ENCODE results near the gene MARK3.

The MARK3 gene

DNA sequence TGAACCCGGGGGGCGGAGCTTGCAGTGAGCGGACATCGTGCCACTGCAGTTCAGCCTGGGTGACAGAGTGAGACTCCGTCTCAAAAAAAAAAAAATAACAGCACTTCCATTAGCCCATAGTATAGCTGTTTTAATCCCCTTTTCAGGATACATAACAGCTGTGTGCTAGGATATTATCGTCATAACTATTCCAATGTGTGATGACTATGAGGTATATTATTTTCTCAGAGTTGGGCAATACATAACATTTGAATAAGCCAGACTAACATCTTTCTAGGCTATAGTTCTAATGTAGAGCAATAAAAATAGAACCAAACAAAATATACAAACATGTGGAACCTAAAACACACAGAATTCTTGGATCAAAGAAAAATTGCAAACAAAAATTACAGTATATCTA, 57.1 kb downstream of the MARK3 start:
- no peak for DNase-seq

DNA sequence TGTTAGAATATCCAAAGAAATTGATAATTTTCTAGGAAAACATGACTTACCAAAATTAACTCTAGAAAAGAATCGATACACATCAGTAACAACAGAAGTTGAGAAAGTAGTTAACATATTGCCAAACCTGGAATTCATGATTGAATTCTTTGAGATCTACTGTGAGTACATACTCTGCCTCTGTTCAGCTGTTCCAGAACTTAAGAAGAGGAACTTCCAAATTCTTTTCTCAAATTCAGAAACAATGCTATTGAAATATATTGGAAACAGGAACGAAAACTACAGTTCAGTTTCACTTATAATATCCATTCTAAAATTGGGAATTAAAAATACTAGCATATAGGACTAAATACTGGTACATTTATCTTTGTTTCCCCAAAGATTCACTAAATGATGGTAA, 57.9 kb downstream of the MARK3 start:
- DNase-seq: no peak

DNA sequence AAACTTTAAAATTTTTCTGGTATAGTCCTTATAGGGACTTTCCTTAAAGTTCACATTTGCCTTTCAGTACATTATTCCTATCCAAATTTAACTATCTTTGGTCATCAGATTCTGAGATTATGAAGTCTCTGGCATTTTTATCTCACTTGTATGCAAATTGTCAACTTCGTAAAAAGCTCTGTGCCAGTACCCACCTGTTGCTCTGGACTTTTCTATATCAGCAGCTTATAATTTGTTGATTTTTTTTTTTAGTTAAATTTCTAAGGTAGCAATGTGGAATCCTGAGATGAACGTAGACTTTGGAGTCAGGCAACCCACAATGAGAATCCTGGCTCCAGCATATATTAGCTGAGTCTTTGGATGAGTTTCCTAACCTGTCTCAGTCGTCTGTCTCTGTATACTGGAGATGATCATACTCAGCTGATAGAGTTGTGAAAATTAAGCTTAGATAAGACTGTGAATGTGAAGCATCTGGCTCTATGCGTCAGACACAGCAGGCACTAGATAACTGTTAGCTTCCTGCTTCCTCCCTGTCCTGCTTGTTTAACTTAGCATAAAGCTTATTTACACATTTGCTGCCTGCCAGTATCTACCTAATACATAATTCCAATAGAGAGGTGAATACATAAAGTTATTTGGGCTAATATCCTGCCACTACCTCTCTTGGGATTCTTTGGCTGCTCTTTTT, 59.8 kb downstream of the MARK3 start:
- DNase-seq: no peak

DNA sequence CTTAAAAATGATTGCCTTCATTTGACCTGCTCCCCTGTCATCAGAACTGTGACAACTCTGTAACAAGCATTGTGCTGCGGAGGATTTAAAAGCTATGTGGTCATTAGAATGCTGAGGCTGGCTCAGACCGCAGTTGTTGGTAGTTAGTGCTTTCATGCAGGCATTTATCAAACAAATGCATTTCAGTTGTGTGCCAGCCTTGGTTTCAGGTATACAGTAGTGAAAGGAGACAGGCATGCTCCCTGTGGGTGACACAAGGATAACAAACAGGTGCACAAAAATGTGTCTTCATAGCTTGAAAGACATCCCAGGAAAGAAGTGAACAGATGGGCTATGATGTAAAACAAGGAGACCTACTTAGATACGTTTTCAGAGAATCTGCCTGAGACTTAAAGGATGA, 60.6 kb downstream of the MARK3 start:
- no peak for DNase-seq

DNA sequence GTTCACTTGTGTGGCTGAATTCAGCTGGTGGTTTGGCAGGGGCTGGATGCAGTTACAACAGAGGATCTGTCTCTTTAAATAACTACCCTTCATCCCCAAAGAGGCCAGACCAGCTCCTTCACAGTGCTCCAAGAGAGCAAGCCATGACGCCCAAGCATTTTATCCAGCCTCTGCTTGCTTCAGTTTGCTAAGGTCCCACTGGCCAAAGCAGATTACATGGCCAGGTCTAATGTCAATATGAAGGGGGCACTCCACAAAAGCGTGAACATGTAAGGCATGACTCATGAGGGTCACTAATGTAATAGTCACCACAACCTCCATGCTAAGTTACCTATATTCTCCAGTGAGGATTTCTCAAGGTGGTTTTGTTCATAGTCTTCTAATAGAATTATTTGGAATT, 62.9 kb downstream of the MARK3 start:
- DNase-seq: no peak

DNA sequence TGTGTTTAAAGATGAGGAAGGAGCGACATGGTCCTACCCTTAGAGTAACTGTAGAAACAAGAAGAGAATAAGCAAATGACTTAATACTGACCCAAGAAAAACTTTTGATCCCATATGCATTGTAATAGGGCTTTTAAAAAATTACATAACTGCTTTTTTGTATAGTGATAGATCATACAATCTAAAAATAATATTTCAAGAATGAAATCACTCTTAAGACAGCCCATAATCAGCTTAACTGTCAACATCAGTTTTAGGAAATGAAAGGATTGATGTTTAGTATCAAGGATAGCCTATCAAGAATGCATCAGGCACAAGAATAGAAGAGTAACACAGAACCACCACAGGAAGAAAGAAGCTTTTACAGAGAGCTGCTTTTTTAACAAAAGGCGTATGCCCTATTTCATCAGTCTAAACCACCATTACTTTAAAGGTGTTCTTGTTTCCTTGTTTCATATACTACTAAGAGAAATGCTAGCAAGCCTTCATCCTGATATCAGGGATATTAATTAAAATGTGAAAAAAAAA, 64.5 kb downstream of the MARK3 start:
- DNase-seq: no peak

DNA sequence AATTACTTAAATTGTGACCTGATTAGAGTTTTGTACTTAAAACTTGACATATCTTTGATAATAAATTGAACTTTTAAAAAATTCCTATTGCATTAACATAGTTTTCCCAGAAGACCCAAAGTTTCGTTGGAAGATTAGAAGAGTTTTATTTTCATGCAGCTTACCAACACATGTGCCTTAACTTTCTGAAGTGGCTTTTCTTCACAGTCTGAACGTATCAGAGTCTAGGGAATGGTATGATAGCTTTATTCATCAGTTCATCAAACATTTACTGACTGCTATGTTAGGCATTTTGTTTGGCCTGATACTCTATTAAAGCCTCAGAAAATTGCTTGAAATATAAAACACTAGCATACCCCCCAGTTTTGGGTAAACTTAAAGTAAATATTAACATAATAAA, 65.2 kb downstream of the MARK3 start:
- no peak for DNase-seq

DNA sequence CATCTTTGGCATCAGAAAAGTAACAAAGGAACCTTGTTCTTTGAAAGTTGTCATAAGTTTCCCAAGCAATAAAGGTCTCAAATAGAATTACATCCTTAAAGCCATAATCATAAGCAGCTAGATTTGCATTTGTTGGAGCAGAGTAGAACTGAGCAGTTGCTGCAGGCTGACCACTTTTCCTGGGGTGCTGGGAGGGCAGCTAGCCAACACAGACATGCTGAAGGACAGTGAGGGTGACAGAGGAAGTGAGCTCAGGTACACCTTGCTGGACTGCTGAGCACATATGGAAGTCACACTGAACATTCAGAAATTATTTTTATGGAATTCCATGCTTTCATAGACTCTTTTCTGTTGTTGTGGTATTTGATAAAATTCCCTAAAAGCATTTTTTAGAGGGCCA, 66.2 kb downstream of the MARK3 start:
- no peak for DNase-seq

DNA sequence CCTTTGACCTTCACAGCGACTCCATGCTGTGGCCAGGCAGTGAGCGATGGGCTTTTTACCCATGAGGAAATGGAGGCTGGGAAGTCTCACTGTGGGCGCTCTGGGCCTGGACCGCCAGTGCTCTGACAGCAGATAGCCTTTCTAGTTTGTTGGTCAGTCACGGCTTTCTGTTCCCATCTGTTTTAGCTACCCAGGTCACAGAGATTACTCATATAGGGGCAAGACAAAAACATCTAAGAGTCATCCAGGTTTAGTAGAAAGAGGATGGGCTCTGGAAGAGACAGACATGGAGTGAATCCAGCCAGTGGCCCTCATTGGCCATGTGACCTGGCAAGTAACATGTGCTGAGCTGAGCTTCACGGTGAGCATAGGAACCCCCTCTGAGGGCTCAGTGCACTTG, 68.6 kb downstream of the MARK3 start:
- no peak for DNase-seq

DNA sequence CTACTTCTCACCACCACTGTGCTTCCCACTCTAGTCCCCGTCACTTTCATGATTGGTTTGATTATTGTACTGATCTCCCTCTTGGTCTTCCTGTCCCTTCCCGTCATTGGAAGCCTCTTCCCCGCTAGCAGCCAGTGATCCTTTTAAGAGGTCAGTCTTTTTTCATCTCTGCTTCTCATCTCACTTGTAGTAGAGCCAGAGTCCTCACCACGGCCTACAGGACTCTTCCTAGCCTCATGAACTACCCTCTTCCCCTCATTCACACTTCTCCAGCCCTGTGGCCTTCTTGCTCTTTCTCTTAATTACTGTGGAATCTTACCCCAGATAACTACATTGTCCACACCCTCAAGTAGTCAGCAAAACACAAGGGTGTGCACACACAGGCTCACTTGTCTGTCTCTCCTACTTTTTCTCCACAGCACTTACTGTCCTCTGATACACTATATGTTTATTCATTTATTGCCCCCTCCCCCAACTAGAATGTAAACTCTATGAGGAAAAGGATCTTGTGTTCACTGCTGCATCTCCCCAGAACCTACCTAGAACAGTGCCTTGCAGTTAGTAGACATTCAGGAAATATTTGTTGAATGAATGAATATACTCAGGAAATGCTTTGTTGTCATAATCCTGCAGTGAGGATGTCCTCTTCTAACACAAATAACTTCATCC, 71.1 kb downstream of the MARK3 start:
- no peak for DNase-seq

DNA sequence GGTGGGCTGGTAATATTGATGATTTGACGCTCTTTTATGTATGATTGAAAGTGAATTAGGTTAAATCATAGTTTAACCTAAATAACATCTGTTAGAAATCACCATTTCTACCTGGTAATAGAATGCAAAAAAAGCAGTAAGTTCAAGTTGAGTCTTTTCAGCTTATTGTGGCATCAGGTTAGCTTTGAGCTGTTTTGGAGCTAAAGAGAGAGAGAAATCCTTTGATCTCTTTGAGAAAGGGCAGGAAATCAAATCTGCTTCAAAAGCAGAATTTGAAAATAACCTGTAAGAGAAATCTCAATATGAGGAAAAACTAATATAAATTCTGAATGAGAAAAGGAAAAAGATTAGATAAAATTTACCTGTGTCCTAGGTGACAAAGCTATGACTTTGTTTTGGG, 75.2 kb downstream of the MARK3 start:
- DNase-seq: no peak

DNA sequence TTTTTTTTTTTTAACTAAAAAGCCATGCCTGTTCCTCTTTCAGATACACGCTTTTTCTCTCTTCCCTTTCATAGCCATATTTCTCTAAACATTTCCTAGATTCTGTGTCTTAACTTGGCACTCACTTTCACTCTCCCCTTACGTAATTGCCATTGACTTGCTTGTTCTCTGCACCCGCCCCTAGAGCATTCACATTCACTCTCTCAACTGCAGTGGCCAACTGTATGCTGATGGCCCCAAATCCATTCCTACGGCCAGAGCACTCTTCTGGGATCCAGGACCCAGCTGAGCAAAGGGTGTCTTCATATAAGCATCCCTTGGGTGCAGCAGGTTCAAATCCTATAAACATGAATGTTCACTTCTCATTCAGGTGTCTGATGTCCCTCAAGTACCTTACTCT, 77.9 kb downstream of the MARK3 start:
- DNase-seq: no peak

DNA sequence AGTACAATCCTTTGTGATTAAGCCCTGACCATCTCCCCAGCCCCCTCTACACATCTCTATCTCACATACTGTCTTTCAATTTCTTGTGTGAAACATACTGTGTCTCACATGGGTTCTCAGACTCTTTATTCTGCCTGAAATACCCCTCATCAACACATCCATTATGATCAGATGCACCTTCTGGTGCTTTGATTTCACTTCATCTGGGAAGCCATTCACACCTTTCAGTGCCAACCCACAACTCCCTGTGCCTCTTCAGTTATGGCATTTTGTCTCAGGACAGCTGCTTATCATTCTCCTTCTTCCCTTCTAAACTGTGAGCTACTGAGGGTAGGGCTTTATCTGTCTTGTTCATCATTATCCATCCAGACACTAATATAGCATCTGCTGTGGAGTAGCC, 78.6 kb downstream of the MARK3 start:
- DNase-seq: no peak

DNA sequence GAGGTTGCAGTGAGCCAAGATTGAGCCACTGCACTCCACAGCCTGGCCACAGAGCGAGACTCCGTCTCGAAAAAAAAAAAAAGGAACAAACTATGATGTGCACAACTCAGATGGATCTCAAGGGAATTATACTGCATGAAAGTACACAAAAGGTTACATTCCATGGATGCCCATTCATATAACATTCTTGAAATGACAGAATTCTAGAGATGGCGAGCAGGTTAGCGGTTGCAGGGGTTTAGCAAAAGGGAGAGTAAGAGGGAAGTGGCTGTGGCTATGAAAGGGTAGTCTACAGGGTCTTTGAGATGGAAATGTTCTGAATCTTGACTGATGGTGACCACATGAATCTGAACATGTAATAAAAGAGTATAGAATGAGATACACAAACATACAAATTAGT, 87.7 kb downstream of the MARK3 start:
- DNase-seq: no peak

DNA sequence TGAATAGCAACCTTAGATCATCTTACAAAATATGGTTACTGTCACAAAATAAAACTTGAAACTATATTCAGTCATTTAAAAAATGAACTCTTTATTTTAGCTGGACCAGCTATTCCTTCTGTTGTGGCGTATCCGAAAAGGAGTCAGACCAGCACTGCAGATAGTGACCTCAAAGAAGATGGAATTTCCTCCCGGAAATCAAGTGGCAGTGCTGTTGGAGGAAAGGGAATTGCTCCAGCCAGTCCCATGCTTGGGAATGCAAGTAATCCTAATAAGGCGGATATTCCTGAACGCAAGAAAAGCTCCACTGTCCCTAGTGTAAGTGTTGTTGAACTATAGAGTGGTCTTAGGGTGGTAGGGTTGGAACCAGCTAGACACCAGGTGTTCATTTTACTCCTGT, 89.7 kb downstream of the MARK3 start:
- DNase-seq: no peak

DNA sequence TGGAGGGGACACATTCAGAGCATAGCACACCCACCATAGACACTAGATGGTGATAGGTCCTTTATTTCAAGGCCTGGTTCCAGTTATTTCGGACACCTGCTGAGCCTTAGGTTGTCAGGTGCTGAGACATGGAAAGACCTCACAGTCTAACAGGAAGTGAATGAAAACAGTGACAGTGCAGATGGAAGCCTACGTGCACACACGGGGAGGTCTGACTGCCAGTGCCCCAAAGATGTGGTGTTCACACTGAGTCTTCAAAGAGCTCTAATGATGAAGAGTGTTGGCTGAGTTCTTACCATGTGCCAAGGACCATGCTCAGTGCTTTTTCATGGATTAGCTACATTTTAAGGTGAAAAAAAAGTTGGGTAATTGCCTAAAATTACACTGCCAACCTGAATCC, 90.8 kb downstream of the MARK3 start:
- no peak for DNase-seq

DNA sequence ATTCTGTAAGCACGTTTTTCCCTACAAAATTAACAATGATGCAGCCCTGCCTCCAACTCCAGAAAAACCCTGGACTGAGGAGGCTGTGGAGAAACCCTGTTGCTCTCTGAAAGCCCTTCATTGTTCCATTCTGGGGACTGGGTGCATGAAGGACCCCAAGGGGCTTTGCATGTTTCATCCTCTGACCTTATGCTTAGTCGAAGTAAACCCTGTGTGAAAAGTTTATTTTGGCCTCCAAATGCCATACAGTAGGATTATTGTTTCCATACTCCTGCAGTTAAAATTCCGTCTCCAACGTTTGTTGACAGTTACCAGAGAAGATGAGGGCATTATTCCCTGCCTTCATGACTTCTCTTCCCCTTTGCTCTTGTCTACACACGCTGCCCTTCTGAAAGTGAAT, 91.4 kb downstream of the MARK3 start:
- no peak for DNase-seq

DNA sequence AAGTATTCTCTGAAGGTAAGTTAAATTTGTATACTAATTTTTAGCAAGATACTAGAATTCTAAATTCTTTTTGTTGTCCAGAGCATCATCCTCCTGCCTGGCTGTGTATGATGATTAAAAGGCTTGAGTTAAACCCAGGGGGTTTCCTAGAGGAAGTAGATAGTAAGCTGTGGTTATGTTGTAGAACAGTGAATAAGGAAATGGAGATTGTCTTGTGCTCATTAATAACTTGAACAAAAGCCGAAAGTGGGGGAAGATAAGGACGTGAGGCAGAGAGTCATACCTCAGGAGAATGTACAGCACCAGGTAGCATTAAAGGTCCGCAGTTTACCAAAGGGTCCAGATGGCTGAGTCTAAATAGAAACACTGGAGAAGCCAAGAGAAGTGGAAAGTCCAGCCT, 95.4 kb downstream of the MARK3 start:
- no peak for DNase-seq

DNA sequence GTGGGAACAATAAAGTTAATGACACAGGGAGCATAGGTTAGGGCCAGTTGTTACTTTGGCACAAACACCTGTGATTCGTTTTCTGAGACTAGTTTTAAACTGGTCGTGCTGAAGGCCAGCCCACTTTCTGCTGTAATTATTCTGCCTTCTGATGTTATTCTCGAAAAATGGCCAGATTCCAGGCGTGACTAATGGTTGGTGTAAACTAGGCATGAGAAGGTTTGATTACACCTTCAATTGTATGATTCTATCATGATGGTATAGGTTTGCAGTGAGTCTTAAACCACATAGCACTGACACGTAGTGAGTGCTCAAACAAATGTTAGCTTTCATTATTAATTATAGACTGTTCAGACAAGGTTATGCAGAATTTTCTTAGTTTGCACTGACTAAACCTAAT, 98.4 kb downstream of the MARK3 start:
- no peak for DNase-seq

DNA sequence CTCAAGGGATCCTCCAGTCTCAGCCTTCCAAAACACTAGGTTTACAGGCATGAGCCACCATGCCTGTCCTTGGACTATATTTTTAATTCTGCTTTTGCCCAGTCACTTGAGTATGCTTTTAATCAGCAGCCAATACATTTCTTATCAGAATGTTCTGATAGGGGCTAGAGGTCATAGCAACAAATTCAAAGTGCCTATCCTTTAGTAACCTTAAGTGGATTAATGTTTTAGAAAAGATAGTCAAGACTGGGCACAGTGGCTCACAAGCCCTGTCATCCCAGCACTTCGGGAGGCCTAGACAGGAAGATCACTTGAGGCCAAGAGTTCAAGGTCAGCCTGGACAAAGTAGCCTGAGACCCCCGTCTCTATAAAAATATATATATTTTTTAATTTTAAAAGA, 100.3 kb downstream of the MARK3 start:
- no peak for DNase-seq

DNA sequence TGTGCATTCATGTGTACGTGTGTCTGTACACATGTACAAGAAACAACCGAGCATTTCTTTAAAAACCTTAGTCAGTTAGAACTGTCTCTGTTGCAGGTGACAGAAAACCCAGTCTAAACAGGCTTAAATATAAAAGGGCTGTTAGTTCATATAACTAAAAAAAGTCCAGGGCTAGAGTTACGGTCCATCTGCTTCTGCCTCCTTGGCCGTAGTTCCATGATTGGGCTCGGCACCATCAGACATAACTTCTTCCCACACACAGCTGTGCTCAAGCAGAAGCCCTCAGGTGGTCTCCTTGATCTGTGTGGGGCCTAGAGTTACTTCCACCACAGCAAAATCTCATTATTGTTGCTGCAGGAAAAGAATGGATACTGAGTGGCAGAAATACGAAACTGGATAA, 102.9 kb downstream of the MARK3 start:
- no peak for DNase-seq

DNA sequence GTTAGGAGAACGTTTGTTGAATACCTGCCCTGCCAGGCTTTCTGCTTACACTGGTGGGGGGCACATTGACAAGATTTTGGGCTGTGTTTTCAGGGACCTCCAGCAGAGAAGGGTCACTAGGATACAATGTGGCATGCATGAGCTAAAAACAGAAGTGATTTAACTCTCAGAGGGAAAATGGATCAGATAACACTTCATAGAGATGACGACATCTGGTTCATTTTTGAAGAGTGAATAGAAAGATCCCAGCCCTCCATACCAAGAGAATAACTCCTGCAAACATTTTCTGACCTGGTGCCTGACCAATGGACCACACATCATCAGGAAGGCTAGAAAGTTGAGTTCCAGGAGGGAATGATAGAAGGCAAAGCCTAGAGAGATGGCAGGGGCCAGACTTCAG, 103.7 kb downstream of the MARK3 start:
- DNase-seq: no peak

DNA sequence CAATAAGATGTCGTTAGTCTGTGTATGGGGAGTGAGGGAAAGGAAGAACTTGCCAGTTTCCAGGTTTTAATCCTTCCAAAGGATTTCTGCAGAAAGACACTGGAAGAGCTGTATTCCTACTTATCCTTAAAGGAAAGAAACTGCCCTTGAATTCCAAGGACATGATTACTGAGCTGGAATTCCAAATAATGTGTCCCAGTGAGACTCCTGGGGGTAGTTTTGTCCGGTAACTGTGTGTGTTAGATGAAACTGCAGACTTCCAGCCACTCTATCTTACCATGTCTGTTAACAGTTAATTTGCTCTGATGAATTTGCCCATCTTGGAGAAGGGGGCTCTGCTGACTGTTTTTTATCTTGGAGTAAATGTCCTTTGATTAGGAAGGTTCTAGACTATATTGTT, 104.4 kb downstream of the MARK3 start:
- no peak for DNase-seq

DNA sequence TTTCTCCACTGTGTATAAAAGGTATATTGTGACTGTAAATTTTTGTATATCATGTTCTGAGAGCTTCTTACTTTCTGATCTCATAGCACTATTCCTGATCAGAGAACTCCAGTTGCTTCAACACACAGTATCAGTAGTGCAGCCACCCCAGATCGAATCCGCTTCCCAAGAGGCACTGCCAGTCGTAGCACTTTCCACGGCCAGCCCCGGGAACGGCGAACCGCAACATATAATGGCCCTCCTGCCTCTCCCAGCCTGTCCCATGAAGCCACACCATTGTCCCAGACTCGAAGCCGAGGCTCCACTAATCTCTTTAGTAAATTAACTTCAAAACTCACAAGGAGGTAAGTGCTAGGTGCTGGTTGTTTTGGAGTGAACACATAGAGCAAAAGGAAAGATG, 106.5 kb downstream of the MARK3 start:
- no peak for DNase-seq
